GF-D8 (cell line): ENCODE data around the gene B4GALNT3.
A peak's percentile ranks its signal among the peaks of the same experiment; 100 is the strongest.

Experiments
- DNase-seq: peaks from one replicate; lab custom pipeline; 2025; lab: John Stamatoyannopoulos, UW

The B4GALNT3 gene

DNA sequence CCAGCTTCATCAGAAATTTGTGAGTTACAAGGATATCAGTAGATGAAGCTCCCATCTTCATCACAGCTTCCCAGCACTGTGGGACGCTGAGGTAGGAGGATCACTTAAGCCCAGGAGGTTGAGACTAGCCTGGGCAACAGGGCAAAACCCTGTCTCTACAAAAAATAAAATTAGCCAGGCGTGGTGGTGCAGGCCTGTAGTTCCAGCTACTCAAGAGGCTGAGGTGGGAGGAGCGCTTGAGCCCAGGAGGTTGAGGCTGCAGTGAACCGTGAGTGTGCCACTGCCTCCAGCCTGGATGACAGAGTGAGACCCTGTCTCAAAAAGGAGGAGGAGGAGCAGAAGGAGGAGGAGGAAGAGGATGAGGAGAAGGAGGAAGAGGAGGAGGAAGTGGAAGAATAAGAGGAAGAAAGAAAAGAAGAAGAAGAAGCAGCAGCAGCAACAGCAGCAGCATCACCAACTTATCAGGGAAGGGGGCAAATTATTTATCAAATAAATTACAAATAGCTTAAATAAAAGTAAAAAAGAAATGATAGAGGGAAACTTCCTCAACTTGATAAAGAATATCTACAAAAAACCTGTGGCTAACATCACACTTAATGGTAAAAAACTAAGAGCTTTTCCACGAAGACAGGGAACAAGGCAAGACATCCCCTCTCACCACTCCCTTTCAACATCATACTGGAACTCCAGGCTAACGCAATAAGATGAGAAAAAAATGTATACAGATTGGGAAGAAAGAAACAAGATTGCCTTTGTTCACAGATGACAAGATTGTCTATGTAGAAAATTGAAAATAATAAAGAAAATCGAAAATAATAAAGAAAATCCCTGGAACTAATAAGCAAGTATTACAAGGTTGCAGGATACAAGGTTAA, 133.9 kb downstream of the B4GALNT3 start:
- peak; percentile 36 for DNase-seq

GRCh38 chr12:597926-598568, 138.3 kb downstream of the B4GALNT3 start:
- peak; percentile 33 for DNase-seq

DNA sequence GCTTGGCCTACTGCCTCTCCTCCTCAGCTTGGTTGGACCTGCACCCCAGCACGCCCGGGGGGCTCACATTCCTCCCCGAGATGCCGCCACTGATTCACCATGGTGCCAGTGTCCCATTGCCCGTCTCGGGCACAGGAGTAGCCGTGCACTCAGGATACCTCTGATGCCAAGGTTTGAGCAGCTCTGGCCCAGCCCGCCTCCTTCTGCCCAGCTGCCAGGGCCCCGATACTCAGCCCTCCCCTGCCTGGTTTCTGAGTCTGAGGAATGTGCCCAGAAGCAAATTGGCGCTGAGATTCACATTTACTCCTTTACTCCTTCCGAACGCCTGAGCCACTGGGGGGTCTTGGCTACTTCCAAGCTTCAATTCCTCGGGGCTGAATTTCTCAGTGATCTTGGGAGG, 140.0 kb downstream of the B4GALNT3 start:
- no peak for DNase-seq

DNA sequence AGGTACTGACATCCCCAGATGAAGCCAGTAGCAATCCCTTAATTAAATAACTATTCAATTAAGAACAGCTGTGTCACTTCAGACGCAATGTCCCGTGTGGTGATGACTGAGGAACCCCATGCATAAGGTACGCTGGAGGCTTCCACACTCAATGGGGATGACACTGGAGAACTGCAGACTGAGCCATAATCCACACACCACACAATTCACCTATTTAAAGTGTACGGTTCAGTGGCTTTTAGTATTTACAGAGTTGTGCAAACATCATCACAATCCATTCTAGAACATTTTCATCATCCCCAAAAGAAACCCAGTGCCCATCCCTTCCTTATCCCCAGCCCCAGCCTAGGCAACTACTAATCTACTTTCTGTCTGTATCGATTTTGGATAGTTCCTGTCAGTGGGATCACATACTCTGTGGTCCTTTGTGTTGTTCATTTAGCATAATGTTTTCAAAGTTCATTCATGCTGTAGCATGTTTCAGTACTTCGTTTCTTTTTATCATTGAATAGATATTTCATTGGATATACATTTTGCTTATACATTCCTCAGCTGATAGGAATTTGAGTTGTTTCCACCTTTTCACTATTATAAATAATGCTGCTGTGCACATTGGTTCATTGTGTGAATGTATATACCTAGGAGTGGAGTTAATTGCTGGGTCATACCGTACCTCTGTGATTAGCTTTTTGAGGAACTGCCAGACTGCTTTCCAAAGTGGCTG, 142.4 kb downstream of the B4GALNT3 start:
- no peak for DNase-seq

DNA sequence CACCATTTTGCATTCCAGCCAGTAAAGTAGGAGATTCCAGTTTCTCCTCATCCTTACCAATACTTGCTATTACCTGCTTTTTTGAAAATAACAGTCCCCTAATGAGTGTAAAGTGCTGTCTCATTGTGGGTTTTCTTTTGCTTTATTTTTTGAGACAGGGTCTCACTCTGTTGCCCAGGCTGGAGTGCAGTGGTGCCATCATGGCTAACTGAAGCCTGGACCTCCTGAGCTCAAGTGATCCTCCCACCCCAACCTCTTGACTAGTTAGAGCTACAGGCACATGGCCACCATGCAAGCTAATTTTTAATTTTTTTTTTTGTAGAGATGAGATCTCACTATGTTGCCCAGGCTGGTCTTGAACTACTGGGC, 142.9 kb downstream of the B4GALNT3 start:
- no peak for DNase-seq

DNA sequence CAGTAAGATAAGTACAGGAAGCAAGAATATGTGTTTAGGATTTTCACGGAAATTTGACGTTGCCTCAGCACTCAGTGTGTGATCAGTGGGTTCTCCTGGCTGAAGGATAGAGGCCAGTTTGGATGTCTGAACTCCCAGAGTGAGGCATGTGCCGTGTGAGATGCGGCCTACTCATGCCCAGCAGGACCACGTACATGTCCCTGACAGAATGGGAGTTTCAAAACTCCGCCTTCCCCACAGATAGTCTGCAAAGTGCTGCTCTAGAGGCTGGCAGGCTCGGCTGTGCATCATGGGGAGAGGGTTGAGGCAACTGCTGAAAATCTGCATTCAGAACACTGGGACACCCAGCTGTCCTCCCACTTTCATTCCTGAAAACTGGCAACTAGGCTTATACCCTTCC, 145.2 kb downstream of the B4GALNT3 start:
- no peak for DNase-seq

- DNase-seq = no peak
These were observed 147.8 kb downstream of the B4GALNT3 start for GRCh38 chr12:607541-608001.

DNA sequence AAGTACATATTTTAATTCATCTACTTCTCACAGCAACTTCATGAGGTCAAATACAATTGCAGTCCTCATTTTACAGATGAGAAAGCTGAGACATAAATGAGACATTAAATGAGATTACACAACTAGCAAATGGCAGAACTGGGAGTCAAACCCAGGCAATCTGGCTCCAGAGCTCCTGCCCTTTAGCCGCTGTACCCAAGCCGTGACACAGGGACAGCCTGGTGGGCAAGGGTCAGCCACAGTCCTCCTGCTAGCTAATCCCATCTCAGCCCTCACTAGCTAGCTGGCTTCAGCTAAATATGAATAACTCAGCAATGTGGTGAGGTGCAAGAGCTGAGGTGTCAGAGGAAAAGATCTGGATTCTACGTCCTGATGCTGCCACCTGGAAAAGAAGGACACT, 148.7 kb downstream of the B4GALNT3 start:
- DNase-seq = no peak

- no peak for DNase-seq
These were observed 149.2 kb downstream of the B4GALNT3 start for GRCh38 chr12:608921-609320.

- no peak for DNase-seq
These were observed 152.0 kb downstream of the B4GALNT3 start for GRCh38 chr12:611721-612120.

- DNase-seq = no peak
These were observed 152.6 kb downstream of the B4GALNT3 start for GRCh38 chr12:612293-612692.

GRCh38 chr12:612886-613285, 153.1 kb downstream of the B4GALNT3 start:
- no peak for DNase-seq
